GM10847 (cell line): ENCODE measurements around the gene IQCN.
A peak's percentile ranks its signal among the peaks of the same experiment; 100 is the strongest.

Experiments used
- POLR2A ChIP-seq: IDR thresholded peaks from 2 replicates; pipeline ENCODE4 v1.6.1; 2011; ENCODE audit not compliant: insufficient read length; ENCODE audit errors: extremely low read depth

Gene IQCN

GRCh38 chr19:18308948-18309325, 34.7 kb upstream of the IQCN start:
- no peak for TF ChIP-seq POLR2A

GRCh38 chr19:18308051-18308947, 34.0 kb upstream of the IQCN start:
- TF ChIP-seq POLR2A, result no peak

DNA sequence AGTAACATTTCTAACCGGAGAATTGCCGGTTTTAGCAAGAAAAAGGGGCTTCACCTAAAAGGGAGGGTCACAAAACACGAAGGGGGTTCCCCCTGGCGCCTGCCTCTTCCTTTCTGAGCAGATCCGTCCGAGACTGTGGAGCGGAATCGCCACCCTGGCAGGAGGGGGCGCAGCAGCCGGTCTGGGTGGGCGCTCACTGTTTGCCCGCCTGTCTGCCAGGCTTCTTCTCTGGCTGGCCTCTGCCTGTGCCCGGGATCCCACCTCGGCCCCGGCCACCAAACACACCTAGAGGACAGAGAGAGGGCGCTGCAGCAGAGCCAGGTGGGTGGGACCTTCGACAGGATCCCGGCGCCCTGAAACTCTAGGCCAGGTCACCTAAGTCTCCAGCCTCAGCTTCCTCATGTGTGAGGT, 33.0 kb upstream of the IQCN start:
- TF ChIP-seq POLR2A, result no peak

GRCh38 chr19:18306888-18307260, 32.6 kb upstream of the IQCN start:
- TF ChIP-seq POLR2A, result no peak

DNA sequence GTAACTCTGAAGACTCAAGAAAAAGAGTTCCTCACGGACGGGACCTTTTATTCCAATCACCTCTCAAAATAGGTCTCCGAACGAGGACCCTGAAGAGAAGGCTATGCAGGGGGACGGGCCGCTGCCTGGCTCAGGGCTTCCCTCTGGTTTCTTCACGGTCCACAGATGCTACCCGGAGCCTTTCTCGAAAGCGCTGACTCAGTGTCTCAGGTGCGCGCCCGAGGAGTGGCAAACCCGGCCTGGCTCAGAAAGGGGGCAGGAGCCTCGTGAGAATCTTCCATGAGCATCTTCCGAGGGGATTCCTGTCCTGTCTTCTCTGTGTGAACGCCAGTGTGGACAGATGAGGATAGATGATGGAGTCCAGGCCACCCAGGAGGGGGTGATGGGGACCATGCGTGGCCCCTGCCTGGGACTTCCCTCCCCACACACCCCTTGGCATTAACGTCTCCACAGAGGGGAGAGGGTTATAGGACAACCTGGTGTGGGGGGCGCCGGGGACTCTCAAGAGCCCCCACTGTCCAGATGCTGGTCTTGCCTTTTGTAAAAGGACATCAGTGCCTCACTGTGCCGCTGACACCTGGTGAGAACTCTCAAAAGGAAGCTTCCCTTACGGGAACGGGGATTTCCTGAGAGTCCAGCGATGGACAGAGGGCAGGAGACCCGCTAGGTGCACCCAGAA, 32.1 kb upstream of the IQCN start:
- TF ChIP-seq POLR2A, result no peak

GRCh38 chr19:18304458-18305310, 30.4 kb upstream of the IQCN start:
- TF ChIP-seq POLR2A, result peak; percentile 59

GRCh38 chr19:18304208-18304457, 29.9 kb upstream of the IQCN start:
- TF ChIP-seq POLR2A, result no peak

DNA sequence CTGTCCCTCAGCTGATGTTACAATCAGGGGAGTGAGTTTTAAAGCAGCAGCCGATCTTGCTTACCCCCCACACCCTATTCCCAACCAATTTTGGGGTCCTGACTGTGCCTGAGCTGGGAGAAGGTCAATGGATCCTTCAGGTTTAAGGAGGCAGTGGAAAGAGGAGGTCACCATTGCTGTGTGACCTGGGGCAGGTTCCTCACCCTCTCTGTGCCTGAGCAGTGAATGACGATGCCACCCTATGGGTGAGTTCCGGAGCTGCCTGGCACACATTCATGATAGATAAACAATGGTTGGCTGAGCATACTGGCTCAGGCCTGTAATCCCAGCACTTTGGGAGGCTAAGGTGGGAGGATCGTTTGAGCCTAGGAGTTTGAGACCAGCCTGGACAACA, 27.5 kb upstream of the IQCN start:
- TF ChIP-seq POLR2A, result no peak

DNA sequence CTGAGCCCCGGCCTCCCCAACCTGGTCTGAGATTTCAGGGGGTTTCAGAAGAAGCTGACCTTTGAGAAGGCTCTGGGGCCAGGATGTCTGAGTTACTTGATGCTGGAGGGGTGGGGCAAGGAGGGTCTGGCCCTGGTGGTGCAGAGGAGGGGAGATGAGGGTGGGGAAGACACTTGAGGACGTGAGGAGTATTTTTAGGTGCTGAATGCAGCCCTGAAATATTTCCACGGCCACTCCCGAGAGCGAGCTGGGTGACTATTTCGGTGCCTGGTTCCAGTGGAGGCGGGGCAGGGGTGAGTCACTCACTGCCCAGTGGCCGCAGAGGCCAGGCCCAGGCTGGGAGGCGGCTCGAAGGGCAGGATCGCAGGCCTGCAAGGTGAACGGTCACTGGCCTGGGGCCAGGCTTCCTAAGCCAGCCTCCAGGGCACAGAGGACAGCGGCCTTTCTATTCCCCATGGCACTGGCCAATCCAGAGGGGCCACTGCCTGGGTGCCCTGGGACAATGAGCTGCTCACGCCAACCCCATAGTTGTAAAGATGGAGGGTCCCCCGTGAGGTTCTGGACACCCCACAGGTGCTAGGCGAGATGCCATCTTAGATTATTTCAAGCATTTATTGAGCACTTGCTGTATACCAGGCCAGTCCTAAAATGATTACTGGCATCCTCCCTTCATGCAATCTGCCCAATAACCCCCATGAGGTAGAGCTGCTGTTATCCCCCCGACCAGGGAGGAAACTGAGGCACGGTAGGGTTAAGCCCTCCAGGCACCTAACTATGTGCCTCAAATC, 26.9 kb upstream of the IQCN start:
- TF ChIP-seq POLR2A, result no peak

- TF ChIP-seq POLR2A, result no peak
These were observed 25.4 kb upstream of the IQCN start for GRCh38 chr19:18299654-18300053.

- TF ChIP-seq POLR2A, result no peak
These were observed 24.3 kb upstream of the IQCN start for GRCh38 chr19:18298601-18299000.

- TF ChIP-seq POLR2A, result no peak
These were observed 23.1 kb upstream of the IQCN start for GRCh38 chr19:18297308-18297707.

- no peak for TF ChIP-seq POLR2A
These were observed 20.8 kb upstream of the IQCN start for GRCh38 chr19:18295034-18295451.

- TF ChIP-seq POLR2A, result no peak
These were observed 20.2 kb upstream of the IQCN start for GRCh38 chr19:18294467-18294864.
